D721Med (cell line): ENCODE data around the gene RARS1.

Experiments used
- DNase-seq: peaks from one replicate; pipeline ENCODE4 v3.0.0; 2011; ENCODE audit warnings: low spot score; ENCODE audit not compliant: insufficient read length
- FAIRE-seq: peaks from 2 replicates; lab custom pipeline; 2011; peaks lifted over from hg19 to GRCh38; lab: Jason Lieb, UNC
- CTCF ChIP-seq: IDR thresholded peaks from 2 replicates; pipeline ENCODE4 v1.5.1; 2012; ENCODE audit warnings: mild to moderate bottlenecking, control low read depth; ENCODE audit not compliant: insufficient read depth; ENCODE audit errors: missing control alignments

Gene RARS1

DNA sequence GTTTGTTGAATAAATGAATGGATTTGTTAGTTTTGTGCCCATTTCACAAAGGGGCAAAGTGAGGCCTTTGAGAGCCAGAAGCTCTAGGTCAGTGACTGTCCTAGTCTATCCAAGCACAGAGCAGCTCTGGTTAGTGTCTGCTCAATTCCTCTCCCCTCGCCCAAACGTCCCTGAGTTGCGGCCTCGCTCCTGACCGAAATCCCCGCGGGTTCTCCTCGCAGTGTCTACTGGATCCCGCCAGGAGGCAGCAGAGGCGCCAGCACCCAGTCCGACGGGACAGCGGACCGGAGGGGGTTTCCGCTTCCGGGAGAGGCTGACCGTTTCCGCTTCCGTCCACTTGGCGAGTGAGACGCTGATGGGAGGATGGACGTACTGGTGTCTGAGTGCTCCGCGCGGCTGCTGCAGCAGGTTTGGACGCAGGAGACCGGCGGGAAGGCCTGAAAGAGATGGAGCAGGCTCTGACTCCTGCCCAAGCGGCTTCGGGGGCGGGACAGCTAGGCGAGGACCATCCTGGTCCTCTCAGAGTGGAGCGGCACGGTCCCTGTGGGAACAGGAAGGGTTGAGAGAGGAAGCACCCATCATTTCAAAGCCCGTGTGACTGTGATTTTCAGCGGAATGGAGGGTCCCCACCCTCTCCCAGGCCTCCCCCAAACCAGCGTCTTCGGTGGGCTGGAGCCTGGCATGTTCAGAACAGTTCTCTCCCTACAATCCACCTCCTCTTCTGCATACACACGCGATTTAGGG lies at the start of gene RARS1:
Gene RARS1 (plus strand): TSS at position 336 of the 744 bp plus-strand sequence. CDS start 28 bp downstream, at position 364.
- peak; percentile 92 for TF ChIP-seq CTCF
- no peak for FAIRE-seq
- DNase-seq, result peak; percentile 81

DNA sequence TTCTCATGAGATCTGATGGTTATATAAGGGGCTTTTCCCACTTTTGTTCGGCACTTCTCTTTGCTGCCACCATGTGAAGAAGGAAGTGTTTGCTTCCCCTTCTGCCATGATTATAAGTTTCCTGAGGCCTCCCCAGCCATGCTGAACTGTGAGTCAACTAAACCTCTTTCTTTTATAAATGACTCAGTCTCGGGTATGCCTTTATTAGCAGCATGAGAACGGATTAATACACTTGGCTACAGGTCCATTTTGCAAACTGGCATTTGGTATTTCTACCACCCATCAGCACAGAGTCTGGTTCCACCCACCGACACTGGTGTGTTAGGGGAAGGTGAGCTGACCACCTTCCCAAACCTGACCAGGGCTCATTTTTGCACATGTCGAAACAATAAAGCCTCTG lies 47.9 kb upstream of the RARS1 start:
- FAIRE-seq (no peak), DNase-seq (no peak)
- no peak for TF ChIP-seq CTCF

GRCh38 chr5:168443533-168443932 lies 42.7 kb upstream of the RARS1 start:
- FAIRE-seq (no peak), DNase-seq (no peak)
- TF ChIP-seq CTCF, result no peak

- DNase-seq (no peak), FAIRE-seq (no peak)
- no peak for TF ChIP-seq CTCF
Measured at GRCh38 chr5:168443950-168444700, 42.1 kb upstream of the RARS1 start.

DNA sequence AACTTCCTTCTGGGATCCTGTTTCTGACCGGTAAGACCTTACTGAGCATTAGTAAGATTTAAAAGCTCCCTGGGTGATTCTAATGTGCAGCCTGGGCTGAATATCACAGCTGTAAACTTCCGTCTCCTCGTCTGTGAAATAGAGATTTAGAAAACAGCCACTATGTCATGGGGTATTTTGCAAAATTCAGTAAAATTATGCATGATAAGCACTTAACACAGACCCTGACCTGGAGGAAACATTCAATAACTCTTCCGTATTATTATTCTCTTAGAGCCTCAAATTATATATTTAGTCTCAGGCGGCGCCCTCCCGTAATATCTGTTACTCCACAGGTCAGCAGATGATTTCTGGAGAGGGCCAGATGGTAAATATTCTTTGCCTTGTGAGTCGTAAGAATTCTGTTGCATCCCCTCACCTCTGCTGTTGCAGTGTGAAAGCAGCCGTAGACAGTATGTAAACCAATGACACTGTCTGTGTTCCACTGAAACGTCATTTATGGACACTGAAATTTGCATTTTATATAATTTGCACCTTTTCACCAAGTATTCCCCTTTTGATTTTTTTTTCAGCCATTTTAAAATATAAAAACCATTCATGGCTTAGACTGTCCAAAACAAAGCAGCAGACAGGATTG lies 39.2 kb upstream of the RARS1 start:
- no peak for TF ChIP-seq CTCF

GRCh38 chr5:168447808-168448207 lies 38.5 kb upstream of the RARS1 start:
- DNase-seq, result no peak
- no peak for TF ChIP-seq CTCF

More for the DNA sequence above, 39.2 kb upstream of the RARS1 start:
- FAIRE-seq, result no peak
- no peak for DNase-seq

More at GRCh38 chr5:168447808-168448207, 38.5 kb upstream of the RARS1 start:
- no peak for FAIRE-seq
